ENCODE measurements around the gene B3GLCT.

The B3GLCT gene

GRCh38 chr13:31346891-31347290 is 147.1 kb downstream of the B3GLCT start:
- no peak for DNase-seq (ENCODE audit: low read depth in 2 of 3, low spot score in 2 of 3)

GRCh38 chr13:31349156-31349555 is 149.4 kb downstream of the B3GLCT start:
- DNase-seq (ENCODE audit: low read depth in 2 of 3, low spot score in 2 of 3): no peak

GRCh38 chr13:31350560-31350959 is 150.8 kb downstream of the B3GLCT start:
- DNase-seq (ENCODE audit: low read depth in 2 of 3, low spot score in 2 of 3): no peak

GRCh38 chr13:31351376-31351775 is 151.6 kb downstream of the B3GLCT start:
- DNase-seq (ENCODE audit: low read depth in 2 of 3, low spot score in 2 of 3): no peak

- DNase-seq (ENCODE audit: low read depth in 2 of 3, low spot score in 2 of 3): no peak
Observed at GRCh38 chr13:31352467-31352866, 152.7 kb downstream of the B3GLCT start.

GRCh38 chr13:31355001-31355400 is 155.2 kb downstream of the B3GLCT start:
- DNase-seq (ENCODE audit: low read depth in 2 of 3, low spot score in 2 of 3): no peak

GRCh38 chr13:31356991-31357390 is 157.2 kb downstream of the B3GLCT start:
- no peak for DNase-seq (ENCODE audit: low read depth in 2 of 3, low spot score in 2 of 3)

GRCh38 chr13:31357581-31357980 is 157.8 kb downstream of the B3GLCT start:
- DNase-seq (ENCODE audit: low read depth in 2 of 3, low spot score in 2 of 3): no peak

GRCh38 chr13:31361673-31362072 is 161.9 kb downstream of the B3GLCT start:
- DNase-seq (ENCODE audit: low read depth in 2 of 3, low spot score in 2 of 3): no peak

GRCh38 chr13:31365630-31366029 is 165.9 kb downstream of the B3GLCT start:
- no peak for DNase-seq (ENCODE audit: low read depth in 2 of 3, low spot score in 2 of 3)

- DNase-seq (ENCODE audit: low read depth in 2 of 3, low spot score in 2 of 3): no peak
Observed at GRCh38 chr13:31367410-31367809, 167.6 kb downstream of the B3GLCT start.

- no peak for DNase-seq (ENCODE audit: low read depth in 2 of 3, low spot score in 2 of 3)
Observed at GRCh38 chr13:31369213-31369612, 169.4 kb downstream of the B3GLCT start.

- no peak for DNase-seq (ENCODE audit: low read depth in 2 of 3, low spot score in 2 of 3)
Observed at GRCh38 chr13:31372454-31372853, 172.7 kb downstream of the B3GLCT start.

GRCh38 chr13:31374682-31375081 is 174.9 kb downstream of the B3GLCT start:
- no peak for DNase-seq (ENCODE audit: low read depth in 2 of 3, low spot score in 2 of 3)

- DNase-seq (ENCODE audit: low read depth in 2 of 3, low spot score in 2 of 3): no peak
Observed at GRCh38 chr13:31377946-31378345, 178.2 kb downstream of the B3GLCT start.

- DNase-seq (ENCODE audit: low read depth in 2 of 3, low spot score in 2 of 3): no peak
Observed at GRCh38 chr13:31380715-31381114, 180.9 kb downstream of the B3GLCT start.

All from activated CD8-positive, alpha-beta memory T cell treated with anti-CD3 and anti-CD28 coated beads for 48 hours (primary cell).